GM18507 (cell line): Measurements from ENCODE around the gene TRIM3.

Experiments
- DNase-seq: peaks from one replicate; pipeline ENCODE4 v3.0.0; 2011; ENCODE audit warnings: low read depth; ENCODE audit not compliant: insufficient read length; ENCODE audit errors: extremely low spot score
- FAIRE-seq: peaks from 2 replicates; lab custom pipeline; 2011; peaks lifted over from hg19 to GRCh38; lab: Jason Lieb, UNC

TRIM3 gene

GRCh38 chr11:6405846-6406245 lies 67.9 kb downstream of the TRIM3 start:
- DNase-seq: no peak
- FAIRE-seq: no peak

GRCh38 chr11:6405052-6405667 lies 68.6 kb downstream of the TRIM3 start:
- DNase-seq (no peak), FAIRE-seq (no peak)

GRCh38 chr11:6404342-6405051 lies 69.2 kb downstream of the TRIM3 start:
- no peak for DNase-seq
- FAIRE-seq: no peak

GRCh38 chr11:6403539-6403938 lies 70.2 kb downstream of the TRIM3 start:
- FAIRE-seq (no peak), DNase-seq (no peak)

GRCh38 chr11:6402561-6402981 lies 71.2 kb downstream of the TRIM3 start:
- DNase-seq (peak; percentile 71), FAIRE-seq (peak; percentile 96)

- DNase-seq: no peak
- FAIRE-seq: no peak
Measured at GRCh38 chr11:6402061-6402470, 71.7 kb downstream of the TRIM3 start.

GRCh38 chr11:6401464-6401863 lies 72.3 kb downstream of the TRIM3 start:
- DNase-seq: no peak
- no peak for FAIRE-seq

GRCh38 chr11:6400431-6401345 lies 73.1 kb downstream of the TRIM3 start:
- DNase-seq (no peak), FAIRE-seq (no peak)
